ENCODE data around the gene GREM1. TPM values are rescaled to one million over a fixed set of nuclear protein-coding genes. Genes with fewer than 3 reads are reported as not detected.
A peak's percentile ranks its signal among the peaks of the same experiment; 100 is the strongest.

Gene GREM1
- total RNA-seq, 2 donors from 2014 or later: 0.62 to 2.7 TPM

GRCh38 chr15:32709295-32710033 is 8.3 kb upstream of the GREM1 start:
- no peak overlapping the region for H3K4me3 ChIP-seq (ENCODE audit: low read length)
- Mint-ChIP-seq H3K4me1 (no peaks in the 10 kb centered on the region), H3K27me3 (ENCODE audit: insufficient read depth) (peaks cover 29% of the 10 kb centered on the region), H3K36me3 (ENCODE audit: low read depth) (no peaks in the 10 kb centered on the region), H3K27ac (no peak overlapping the region), H3K9me3 (no peaks in the 10 kb centered on the region), H3K4me3 (no peak overlapping the region)
- WGBS, 2 experiments (ENCODE audit: insufficient coverage in 1 of 2, insufficient read length in 1 of 2): 96% methylated on average over 7 to 9 of the region's 9 CpGs
- TF ChIP-seq, protein P1, sequence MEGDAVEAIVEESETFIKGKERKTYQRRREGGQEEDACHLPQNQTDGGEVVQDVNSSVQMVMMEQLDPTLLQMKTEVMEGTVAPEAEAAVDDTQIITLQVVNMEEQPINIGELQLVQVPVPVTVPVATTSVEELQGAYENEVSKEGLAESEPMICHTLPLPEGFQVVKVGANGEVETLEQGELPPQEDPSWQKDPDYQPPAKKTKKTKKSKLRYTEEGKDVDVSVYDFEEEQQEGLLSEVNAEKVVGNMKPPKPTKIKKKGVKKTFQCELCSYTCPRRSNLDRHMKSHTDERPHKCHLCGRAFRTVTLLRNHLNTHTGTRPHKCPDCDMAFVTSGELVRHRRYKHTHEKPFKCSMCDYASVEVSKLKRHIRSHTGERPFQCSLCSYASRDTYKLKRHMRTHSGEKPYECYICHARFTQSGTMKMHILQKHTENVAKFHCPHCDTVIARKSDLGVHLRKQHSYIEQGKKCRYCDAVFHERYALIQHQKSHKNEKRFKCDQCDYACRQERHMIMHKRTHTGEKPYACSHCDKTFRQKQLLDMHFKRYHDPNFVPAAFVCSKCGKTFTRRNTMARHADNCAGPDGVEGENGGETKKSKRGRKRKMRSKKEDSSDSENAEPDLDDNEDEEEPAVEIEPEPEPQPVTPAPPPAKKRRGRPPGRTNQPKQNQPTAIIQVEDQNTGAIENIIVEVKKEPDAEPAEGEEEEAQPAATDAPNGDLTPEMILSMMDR (conservative IDR thresholded peaks at IDR 0.05): no peak
- H3K9ac ChIP-seq (ENCODE audit: extremely low read depth, low read length, poor library complexity, severe bottlenecking): no peak overlapping the region
- H3K27ac ChIP-seq (ENCODE audit: low read depth, low read length): no peak overlapping the region
- no peaks in the 10 kb centered on the region for H3K9me3 ChIP-seq (ENCODE audit: control insufficient read depth, low read length)
- DNase-seq: no peak
- peaks cover 11% of the 10 kb centered on the region for H3K27me3 ChIP-seq (ENCODE audit: control insufficient read depth, insufficient read depth, low read length, poor library complexity, severe bottlenecking)
- no peaks in the 10 kb centered on the region for H3K4me1 ChIP-seq (ENCODE audit: control insufficient read depth, insufficient read depth, low read length)
- no peaks in the 10 kb centered on the region for H3K36me3 ChIP-seq (ENCODE audit: control insufficient read depth, insufficient read depth, low read length)

GRCh38 chr15:32715276-32715675 is 2.5 kb upstream of the GREM1 start:
- Mint-ChIP-seq H3K9me3 (no peaks in the 10 kb centered on the region), H3K4me3 (no peak overlapping the region), H3K27ac (no peak overlapping the region), H3K4me1 (peaks cover 28% of the 10 kb centered on the region), H3K27me3 (ENCODE audit: insufficient read depth) (peaks cover 70% of the 10 kb centered on the region), H3K36me3 (ENCODE audit: low read depth) (no peaks in the 10 kb centered on the region)
- no peak overlapping the region for H3K9ac ChIP-seq (ENCODE audit: extremely low read depth, low read length, poor library complexity, severe bottlenecking)
- peaks cover 69% of the 10 kb centered on the region for H3K27me3 ChIP-seq (ENCODE audit: control insufficient read depth, insufficient read depth, low read length, poor library complexity, severe bottlenecking)
- DNase-seq: no peak
- H3K4me1 ChIP-seq (ENCODE audit: control insufficient read depth, insufficient read depth, low read length): no peaks in the 10 kb centered on the region
- 80 to 88% methylated on average over 1 to 4 of the region's 4 CpGs for WGBS, 2 experiments (ENCODE audit: insufficient coverage in 1 of 2, insufficient read length in 1 of 2)
- no peaks in the 10 kb centered on the region for H3K36me3 ChIP-seq (ENCODE audit: control insufficient read depth, insufficient read depth, low read length)
- no peaks in the 10 kb centered on the region for H3K9me3 ChIP-seq (ENCODE audit: control insufficient read depth, low read length)
- H3K4me3 ChIP-seq (ENCODE audit: low read length): no peak overlapping the region
- TF ChIP-seq, protein P1 (conservative IDR thresholded peaks at IDR 0.05): no peak
- H3K27ac ChIP-seq (ENCODE audit: low read depth, low read length): no peak overlapping the region

DNA sequence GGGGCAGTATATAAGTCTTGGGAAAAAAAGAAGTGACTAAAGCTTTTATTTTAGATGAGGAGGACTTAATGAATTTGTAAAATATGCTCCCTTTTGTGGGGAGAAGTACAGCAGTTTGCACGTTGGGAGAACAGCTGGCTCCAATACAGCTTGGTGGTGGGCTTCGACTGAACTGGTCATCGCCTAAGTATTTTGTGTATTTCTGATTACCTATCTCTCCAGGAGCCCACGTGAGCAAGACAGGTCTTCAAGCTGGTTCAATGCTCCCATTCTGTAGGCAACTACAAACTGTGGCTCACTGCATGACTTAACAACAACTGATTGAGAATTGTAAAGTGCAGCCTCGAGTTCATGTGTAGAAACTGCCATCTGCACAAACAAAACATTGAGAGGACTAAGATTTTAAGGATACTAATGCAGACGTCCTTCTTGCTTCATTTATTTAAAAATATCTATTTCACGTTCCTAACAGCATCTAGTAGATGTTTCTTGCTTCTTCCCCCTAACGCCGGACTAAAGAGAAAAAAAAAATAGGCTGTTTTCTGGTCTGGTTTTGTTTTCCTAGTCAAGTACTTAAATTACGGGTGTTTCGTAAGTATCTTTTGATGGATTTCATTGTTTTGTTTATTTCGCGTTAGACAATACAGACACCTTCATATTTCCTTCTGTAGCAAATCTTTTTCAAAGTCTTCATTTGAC is 1.4 kb upstream of the GREM1 start:
- peaks cover 78% of the 10 kb centered on the region for H3K27me3 Mint-ChIP-seq (ENCODE audit: insufficient read depth)
- 47 to 57% methylated on average over 6 to 11 of the region's 13 CpGs for WGBS, 2 experiments (ENCODE audit: insufficient coverage in 1 of 2, insufficient read length in 1 of 2)
- H3K9ac ChIP-seq (ENCODE audit: extremely low read depth, low read length, poor library complexity, severe bottlenecking): no peak overlapping the region

More for the DNA sequence above, 1.4 kb upstream of the GREM1 start:
- no peak for DNase-seq
- no peaks in the 10 kb centered on the region for H3K36me3 Mint-ChIP-seq (ENCODE audit: low read depth)
- no peak overlapping the region for H3K27ac Mint-ChIP-seq
- no peaks in the 10 kb centered on the region for H3K9me3 Mint-ChIP-seq
- Histone ChIP-seq H3K36me3 (ENCODE audit: control insufficient read depth, insufficient read depth, low read length) (no peaks in the 10 kb centered on the region), H3K9me3 (ENCODE audit: control insufficient read depth, low read length) (no peaks in the 10 kb centered on the region), H3K4me1 (ENCODE audit: control insufficient read depth, insufficient read depth, low read length) (no peaks in the 10 kb centered on the region), H3K27ac (ENCODE audit: low read depth, low read length) (no peak overlapping the region), H3K27me3 (ENCODE audit: control insufficient read depth, insufficient read depth, low read length, poor library complexity, severe bottlenecking) (peaks cover 73% of the 10 kb centered on the region), H3K4me3 (ENCODE audit: low read length) (no peak overlapping the region)
- TF ChIP-seq, protein P1 (conservative IDR thresholded peaks at IDR 0.05): no peak
- H3K4me3 Mint-ChIP-seq: peak overlapping the region; percentile 58
- H3K4me1 Mint-ChIP-seq: peaks cover 30% of the 10 kb centered on the region
